HG03575 (cell line): ENCODE results near the gene LRRC51.

ENCODE experiments used
- ATAC-seq: cut with Tn5 transposase; IDR thresholded peaks from one replicate; pipeline ENCODE4 v1.9.1; 2021; ENCODE audit not compliant: unreplicated experiment, insufficient number of reproducible peaks, low FRiP score; ENCODE audit errors: extremely low read depth

LRRC51 gene

GRCh38 chr11:72069200-72069599 is 11.4 kb upstream of the LRRC51 start:
- ATAC-seq = no peak

DNA sequence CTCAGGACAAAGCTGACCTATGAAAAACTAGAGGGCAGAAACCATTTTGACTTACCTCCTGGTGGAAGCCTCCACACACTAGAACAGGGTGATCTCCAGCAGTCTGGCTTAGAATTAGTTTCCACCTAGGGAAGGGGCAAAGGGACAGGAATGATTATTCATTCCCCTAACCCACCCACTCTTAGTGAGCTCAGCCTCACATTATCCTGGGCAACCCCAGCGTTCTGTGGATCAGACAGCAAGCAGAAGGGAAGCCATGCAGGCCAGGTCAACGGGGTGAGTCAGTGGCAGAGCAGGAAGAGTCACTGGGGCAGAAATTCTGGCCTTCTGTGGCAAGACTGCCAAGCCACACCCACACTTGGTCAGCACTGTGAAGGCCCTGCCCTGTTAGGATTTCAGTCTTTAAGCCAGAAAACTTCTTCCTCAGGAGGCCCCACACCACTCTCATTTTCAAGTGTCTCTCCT is 10.8 kb upstream of the LRRC51 start:
- no peak for ATAC-seq

DNA sequence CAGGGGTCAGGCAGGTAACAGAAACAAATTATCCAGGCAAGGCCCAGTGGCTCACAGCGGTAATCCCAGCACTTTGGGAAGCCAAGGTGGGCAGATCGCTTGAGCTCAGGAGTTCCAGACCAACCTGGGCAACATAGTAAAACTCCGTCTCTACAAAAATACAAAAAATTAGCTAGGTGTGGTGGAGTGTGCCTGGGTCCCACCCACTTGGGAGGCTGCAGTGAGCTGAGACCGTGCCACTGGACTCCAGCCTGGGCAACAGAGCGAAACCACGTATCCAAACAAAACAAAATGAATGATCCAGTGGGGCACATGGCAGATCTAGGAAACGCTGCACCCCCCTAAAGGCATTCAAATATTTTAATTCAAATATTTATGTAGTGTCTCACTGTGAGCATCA is 10.2 kb upstream of the LRRC51 start:
- no peak for ATAC-seq

- ATAC-seq = no peak
Observed at GRCh38 chr11:72072348-72072747, 8.3 kb upstream of the LRRC51 start.

DNA sequence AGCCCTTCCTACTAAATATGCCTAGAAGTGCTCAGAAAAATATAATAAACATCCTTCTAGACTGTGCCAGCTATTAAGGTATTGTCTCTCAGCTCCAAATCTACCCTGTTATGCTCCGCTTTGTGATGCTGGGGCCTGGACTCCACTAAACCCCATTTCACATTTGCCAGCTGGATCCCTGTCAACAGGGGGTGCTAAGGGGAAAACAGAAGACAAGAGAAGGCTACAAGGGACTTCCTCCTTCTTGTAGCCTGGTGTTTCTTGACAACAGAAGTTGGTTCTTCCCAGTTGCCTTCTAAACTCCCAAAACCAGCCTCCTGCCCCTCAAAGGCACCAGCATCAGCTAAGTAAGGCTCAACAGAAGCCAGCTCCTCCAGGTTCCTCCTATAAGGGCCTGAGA is 5.5 kb upstream of the LRRC51 start:
- ATAC-seq = no peak

GRCh38 chr11:72075756-72076155 is 4.9 kb upstream of the LRRC51 start:
- no peak for ATAC-seq

- ATAC-seq = no peak
Observed at GRCh38 chr11:72078477-72078876, 2.2 kb upstream of the LRRC51 start.

GRCh38 chr11:72079819-72080325 is 778 bp upstream of the LRRC51 start:
- no peak for ATAC-seq

DNA sequence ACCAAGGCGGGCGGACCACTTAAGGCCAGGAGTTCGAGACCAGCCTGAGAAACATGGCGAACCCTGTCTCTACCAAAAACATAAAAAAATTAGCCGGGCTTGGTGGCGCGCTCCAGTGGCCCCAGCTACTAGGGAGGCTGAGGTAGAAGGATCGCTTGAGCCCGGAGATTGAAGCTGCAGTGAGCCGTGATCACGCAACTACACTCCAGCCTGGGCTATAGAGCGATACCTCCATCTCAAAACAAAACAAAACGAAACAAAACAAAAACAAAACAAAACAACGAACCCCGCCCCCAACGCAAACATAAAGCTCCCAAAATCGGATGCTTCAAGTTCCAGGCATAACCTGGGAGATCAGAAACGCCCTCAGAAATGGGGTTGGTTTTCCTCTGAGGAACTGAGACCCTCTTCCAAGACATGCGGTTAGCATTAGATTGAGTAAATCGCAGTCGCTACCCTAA is 564 bp downstream of the LRRC51 start:
- ATAC-seq = no peak

DNA sequence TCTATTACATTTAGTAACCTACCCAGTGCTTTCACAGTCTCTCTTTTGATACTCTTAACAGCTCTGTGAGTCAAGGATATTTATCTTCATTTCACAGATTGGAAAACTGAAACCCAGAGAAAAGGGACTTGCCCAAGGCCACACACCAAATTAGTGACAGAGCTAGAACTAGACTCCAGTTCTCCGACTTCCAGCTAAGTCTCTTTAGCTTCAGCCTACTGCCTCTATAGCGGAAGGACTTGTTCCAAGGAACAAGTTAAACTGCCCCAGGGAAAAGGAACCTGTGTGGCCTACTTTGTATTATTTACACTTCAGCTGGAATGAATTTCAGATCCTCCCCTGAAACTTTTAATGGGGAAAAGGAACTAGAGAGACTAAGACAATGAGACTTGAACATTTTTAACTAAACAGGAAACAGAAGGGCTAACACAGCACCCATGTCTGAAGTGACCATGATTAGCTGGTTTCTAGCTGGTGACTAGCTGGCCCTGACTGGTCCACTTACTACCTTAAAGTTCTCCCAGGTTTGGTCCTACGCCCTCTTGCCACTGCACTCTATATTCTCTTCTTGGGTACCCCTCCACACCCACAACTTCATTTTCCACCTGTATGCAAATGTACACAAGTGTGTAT is 1.3 kb downstream of the LRRC51 start:
- no peak for ATAC-seq

GRCh38 chr11:72083414-72083813 is 2.8 kb downstream of the LRRC51 start:
- no peak for ATAC-seq

DNA sequence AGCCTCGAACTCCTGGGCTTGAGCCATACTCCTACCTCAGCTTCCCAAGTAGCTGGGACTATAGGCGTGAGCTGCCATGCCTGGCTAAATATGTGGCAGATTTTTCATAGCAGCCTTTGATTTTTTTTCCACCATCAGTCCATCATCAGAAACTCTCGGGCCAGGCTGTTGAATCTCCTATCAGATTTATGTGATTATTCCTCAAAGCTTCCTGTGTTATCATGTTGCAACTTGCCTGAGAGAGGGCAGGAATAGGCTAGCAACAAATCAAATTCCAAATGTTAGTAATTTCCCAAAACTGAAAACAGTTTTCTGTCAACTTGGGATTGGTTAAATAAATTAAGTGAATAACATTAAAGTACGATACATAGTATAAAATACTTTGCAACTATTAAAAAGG is 3.4 kb downstream of the LRRC51 start:
- ATAC-seq = no peak

GRCh38 chr11:72084965-72085364 is 4.3 kb downstream of the LRRC51 start:
- no peak for ATAC-seq

GRCh38 chr11:72085621-72086351 is 5.1 kb downstream of the LRRC51 start:
- ATAC-seq = no peak

DNA sequence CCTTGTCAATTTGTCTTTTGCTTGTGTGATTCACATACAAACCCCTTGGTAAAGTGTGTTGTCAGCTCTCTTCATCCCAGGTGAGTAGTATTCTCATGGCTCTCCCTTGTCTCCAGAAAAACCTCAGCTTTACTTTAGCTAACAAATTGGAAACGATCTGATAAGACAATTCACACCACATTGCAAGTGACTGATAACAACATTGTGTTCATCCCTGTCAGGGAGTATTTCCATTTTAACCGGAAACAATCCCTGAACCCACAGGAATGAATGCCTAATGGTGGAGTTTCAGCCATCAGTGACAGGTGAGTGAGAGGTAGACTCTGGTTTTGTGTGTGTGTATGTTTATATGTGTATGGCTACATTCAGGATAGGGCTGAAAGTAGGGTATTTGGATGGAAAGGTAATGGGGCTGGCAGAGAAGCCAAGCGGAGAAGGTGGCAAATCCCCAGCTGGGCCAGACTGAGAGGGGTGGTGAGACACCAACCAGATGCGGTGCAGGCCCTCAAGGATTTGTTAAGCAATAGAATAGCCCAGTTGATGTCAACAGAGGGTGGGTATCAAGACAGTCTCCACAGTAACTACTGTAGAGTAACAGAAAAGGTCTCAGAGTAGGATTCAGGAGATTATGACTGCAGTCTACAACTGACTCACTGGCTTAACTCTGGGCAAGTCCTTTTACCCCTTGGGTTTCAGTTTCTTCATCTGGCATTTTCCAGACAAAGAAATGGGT is 7.6 kb downstream of the LRRC51 start:
- no peak for ATAC-seq

DNA sequence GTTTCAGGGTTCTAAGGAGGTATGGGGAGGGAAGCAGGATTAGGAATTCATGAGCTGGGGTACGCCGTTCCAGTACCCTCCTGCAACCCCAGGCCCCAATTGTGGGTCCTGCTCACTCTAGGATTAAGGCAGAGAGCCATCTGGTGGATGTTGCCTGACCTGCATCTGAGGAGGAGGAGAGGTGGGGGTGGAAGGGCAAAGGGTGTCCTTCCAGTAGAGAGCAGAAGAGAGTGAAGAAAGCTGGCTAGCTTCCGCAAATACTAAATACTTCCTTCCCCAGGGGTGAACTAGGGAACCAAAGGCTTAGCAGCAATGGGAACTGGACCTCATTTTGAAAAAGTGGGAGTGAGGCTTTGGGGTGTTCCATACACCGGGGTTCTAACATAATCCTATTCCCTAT is 10.6 kb downstream of the LRRC51 start:
- ATAC-seq = no peak

DNA sequence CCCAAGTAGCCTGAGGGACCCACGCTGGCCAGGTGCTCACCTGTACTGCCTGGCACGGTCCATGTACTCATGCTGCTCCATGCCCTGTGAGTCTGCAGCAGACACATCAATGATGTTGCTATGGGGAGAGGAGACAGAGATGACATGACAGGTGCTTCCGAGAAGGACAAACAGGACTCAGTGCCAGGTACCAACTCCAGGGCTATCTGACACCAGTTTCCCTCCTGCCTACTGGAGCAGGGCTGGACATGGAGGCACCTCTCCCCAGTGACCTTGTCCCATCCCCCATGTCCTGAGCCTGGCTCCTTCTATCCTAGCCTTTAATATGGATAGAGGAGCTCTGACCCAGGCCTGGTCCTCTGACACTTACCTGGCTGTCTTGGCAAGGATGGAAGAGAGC is 18.1 kb downstream of the LRRC51 start:
- no peak for ATAC-seq

GRCh38 chr11:72100009-72100408 is 19.4 kb downstream of the LRRC51 start:
- no peak for ATAC-seq

GRCh38 chr11:72100462-72100861 is 19.8 kb downstream of the LRRC51 start:
- no peak for ATAC-seq

- ATAC-seq = no peak
Observed at GRCh38 chr11:72102162-72102561, 21.5 kb downstream of the LRRC51 start.
